Measurements from ENCODE around the gene GPD2. TPM values are rescaled to one million over a fixed set of nuclear protein-coding genes. Genes with fewer than 3 reads are reported as not detected.

GPD2 gene
- total and polyA plus RNA-seq, 2 of the 4 experiments (the other 2 are of a cell fraction), result 20.4 to 100 TPM

- Histone ChIP-seq H4K20me1 (ENCODE audit: insufficient read depth, low read length) (no peaks in the 10 kb centered on the region), H2BK120ac (ENCODE audit: low read depth, low read length) (no peak overlapping the region), H3K27ac (ENCODE audit: insufficient read depth, low read length) (no peak overlapping the region), H3K23ac (ENCODE audit: low read depth, low read length) (no peak overlapping the region), H4K8ac (ENCODE audit: low read depth in 2 of 2, low read length in 2 of 2) (no peak overlapping the region), H3K27me3 (ENCODE audit: control insufficient read depth, insufficient read depth, low read length) (no peaks in the 10 kb centered on the region), H3K4ac (ENCODE audit: low read depth, low read length) (0 out of 2 replicates have a peak overlapping the region, but pooled peaks have one; percentile 27), H2AK9ac (replicated peaks; ENCODE audit: low read depth, low read length, poor library complexity) (no peak overlapping the region), H3K14ac (replicated peaks; ENCODE audit: low read depth, low read length) (no peak overlapping the region), H2AK5ac (ENCODE audit: low read depth, low read length) (no peak overlapping the region), H3K36me3 (ENCODE audit: control insufficient read depth, insufficient read depth, low read length) (no peaks in the 10 kb centered on the region), H3K18ac (ENCODE audit: low read depth, low read length) (no peak overlapping the region), H2BK20ac (ENCODE audit: low read depth, low read length) (no peak overlapping the region), H3K9me3 (ENCODE audit: control insufficient read depth, insufficient read depth, low read length) (no peaks in the 10 kb centered on the region), H3K79me1 (ENCODE audit: low read depth in 1 of 2, low read length in 2 of 2) (no peaks in the 10 kb centered on the region), H2BK5ac (ENCODE audit: low read depth, low read length, poor library complexity, severe bottlenecking) (no peak overlapping the region), H4K91ac (ENCODE audit: insufficient read depth, low read depth, low read length) (no peak overlapping the region), H3K4me1 (ENCODE audit: control insufficient read depth, insufficient read depth, low read length) (no peaks in the 10 kb centered on the region), H4K5ac (ENCODE audit: low read depth, low read length) (no peak overlapping the region), H3K56ac (ENCODE audit: extremely low read depth, insufficient read depth, low read length) (no peak overlapping the region), H3K4me3 (ENCODE audit: insufficient read depth, low read depth, low read length) (no peak overlapping the region), H3K4me2 (ENCODE audit: low read depth, low read length) (no peak overlapping the region), H3K9ac (ENCODE audit: low read depth, low read length) (no peak overlapping the region), H2BK15ac (ENCODE audit: low read depth, low read length) (no peak overlapping the region), H2AFZ (replicated peaks; ENCODE audit: low read length, poor library complexity) (no peak overlapping the region), H3K9me1 (ENCODE audit: insufficient read depth, low read length) (no peaks in the 10 kb centered on the region)
- no TSS peak for BruUV-seq (replicated peaks)
- TF ChIP-seq CEBPB (IDR thresholded peaks at IDR 0.05; ENCODE audit: low read depth, low read length), result no peak
- TF ChIP-seq NFE2L2 (IDR thresholded peaks at IDR 0.05; ENCODE audit: low read depth, low read length), result no peak
- no peak for TF ChIP-seq CHD1 (IDR thresholded peaks at IDR 0.05; ENCODE audit: low read depth, low read length)
- TF ChIP-seq RFX5 (IDR thresholded peaks at IDR 0.05; ENCODE audit: low read depth, low read length), result no peak
- peak; percentile 85 for TF ChIP-seq RAD21 (IDR thresholded peaks at IDR 0.05; ENCODE audit: low read length)
- TF ChIP-seq CTCF (conservative IDR thresholded peaks at IDR 0.05; ENCODE audit: low read depth, low read length), result peak; percentile 72
- TF ChIP-seq POLR2A (IDR thresholded peaks at IDR 0.05; ENCODE audit: low read depth, low read length), result no peak
- TF ChIP-seq RCOR1 (IDR thresholded peaks at IDR 0.05; ENCODE audit: insufficient replicate concordance, low read length), result no peak
- TF ChIP-seq SMC3 (IDR thresholded peaks at IDR 0.05; ENCODE audit: low read depth, low read length), result peak; percentile 79
- TF ChIP-seq FOS (IDR thresholded peaks at IDR 0.05; ENCODE audit: low read depth, low read length), result no peak
- no peak for TF ChIP-seq MXI1 (IDR thresholded peaks at IDR 0.05; ENCODE audit: borderline replicate concordance, low read depth, low read length)
- no peak for TF ChIP-seq BHLHE40 (IDR thresholded peaks at IDR 0.05; ENCODE audit: low read depth, low read length)
- TF ChIP-seq MAZ (IDR thresholded peaks at IDR 0.05; ENCODE audit: borderline replicate concordance, low read depth, low read length), result no peak
- CTCF ChIA-PET, result interaction anchor here (0.6 to 2.8 kb wide), 8 partner anchors 36 to 658 kb away, joined by 3 to 20 read pairs (median 3); no protein-coding TSS in a partner anchor
- intact Hi-C loops (cut with micrococcal nuclease) (loop anchor here (1.0 to 5.0 kb wide), 6 partner anchors 189 to 1213 kb away; no protein-coding TSS in a partner anchor), in situ Hi-C loops (cut with MboI; ENCODE audit: low sequenced_read_pairs) (loop anchor here (10.0 to 25.0 kb wide), 3 partner anchors 252 to 1202 kb away; partner anchors contain the start of gene NR4A2), dilution Hi-C loops (cut with HindIII; ENCODE audit: low sequenced_read_pairs, unreplicated experiment) (no loop called here)
- DNase-seq (peak; percentile 62), ATAC-seq (ENCODE audit: low read depth) (peak; percentile 74)
- POLR2A ChIA-PET (ENCODE audit: unreplicated experiment), result no interaction called here
- 100% methylated on average over 2 of the region's 10 CpGs; no CpG with 5 or more reads in 1 of the 2 experiments for WGBS, 2 experiments (ENCODE audit: extremely low coverage in 2 of 2, insufficient read length in 1 of 2)
These were observed 153.4 kb downstream of the GPD2 start for GRCh38 chr2:156589381-156590079.

Data from IMR-90 (cell line).